PFSK-1 (cell line): ENCODE data around the gene TMPRSS11E.

Experiments
- FOXP2 ChIP-seq: optimal IDR thresholded peaks from 2 replicates; pipeline ENCODE3; 2011; ENCODE audit warnings: borderline replicate concordance, control low read depth, inconsistent platforms; ENCODE audit not compliant: insufficient read depth; ENCODE audit errors: extremely low read length, extremely low read depth
- POLR2AphosphoS5 ChIP-seq: IDR thresholded peaks from 2 replicates; pipeline ENCODE4 v1.6.1; 2012; ENCODE audit warnings: low read depth, mild to moderate bottlenecking, control low read depth, low read length, moderate library complexity
- REST ChIP-seq, 2 experiments: IDR thresholded peaks; 2 replicates each; pipeline versions ENCODE4 v1.6.1 to v1.8.0; 2011 to 2012; ENCODE audit warnings: low read depth in 2 of 2, low read length in 2 of 2, control low read depth in 1 of 2, inconsistent platforms in 1 of 2, mild to moderate bottlenecking in 1 of 2, moderate library complexity in 1 of 2; ENCODE audit not compliant: insufficient read depth in 1 of 2
- SIN3A ChIP-seq: IDR thresholded peaks from 2 replicates; pipeline ENCODE4 v1.6.1; 2012; ENCODE audit warnings: mild to moderate bottlenecking, low read length, moderate library complexity, borderline replicate concordance; ENCODE audit not compliant: insufficient read depth
- TAF1 ChIP-seq: IDR thresholded peaks from 2 replicates; pipeline ENCODE4 v1.6.1; 2012; ENCODE audit warnings: low read length, control low read depth, borderline replicate concordance; ENCODE audit not compliant: insufficient read depth

Gene TMPRSS11E

GRCh38 chr4:68462691-68463090 lies 15.4 kb downstream of the TMPRSS11E start:
- TF ChIP-seq SIN3A: no peak
- no peak for TF ChIP-seq REST (IDR thresholded peaks at IDR 0.05; ENCODE audit: insufficient read depth in 1 of 2, low read depth in 2 of 2, low read length in 2 of 2)
- no peak for TF ChIP-seq TAF1
- no peak for TF ChIP-seq POLR2AphosphoS5
- TF ChIP-seq FOXP2: no peak

DNA sequence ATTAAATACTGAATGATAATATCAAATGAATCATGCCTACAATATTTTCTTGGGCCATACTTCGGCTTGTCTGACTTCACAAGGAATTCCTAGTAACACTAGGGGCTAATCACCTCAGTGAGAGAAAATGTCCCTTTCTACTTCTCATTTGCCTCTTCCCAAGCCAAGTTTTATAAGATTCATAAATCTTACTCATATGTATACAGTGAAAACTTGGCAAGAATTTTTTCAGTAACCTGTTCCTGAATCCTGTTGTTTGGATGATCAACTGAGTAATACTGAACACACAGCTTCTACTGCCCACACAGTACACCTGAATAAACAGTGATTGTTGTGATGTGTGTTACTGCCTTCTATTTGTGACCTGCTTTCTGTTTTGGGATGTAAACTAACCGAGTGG lies 16.5 kb downstream of the TMPRSS11E start:
- no peak for TF ChIP-seq REST (IDR thresholded peaks at IDR 0.05; ENCODE audit: insufficient read depth in 1 of 2, low read depth in 2 of 2, low read length in 2 of 2)
- TF ChIP-seq TAF1: no peak
- TF ChIP-seq SIN3A: no peak
- TF ChIP-seq FOXP2: no peak
- TF ChIP-seq POLR2AphosphoS5: no peak

GRCh38 chr4:68465058-68465457 lies 17.8 kb downstream of the TMPRSS11E start:
- TF ChIP-seq TAF1: no peak
- TF ChIP-seq POLR2AphosphoS5: no peak
- TF ChIP-seq REST (IDR thresholded peaks at IDR 0.05; ENCODE audit: insufficient read depth in 1 of 2, low read depth in 2 of 2, low read length in 2 of 2): no peak
- no peak for TF ChIP-seq FOXP2
- TF ChIP-seq SIN3A: no peak

DNA sequence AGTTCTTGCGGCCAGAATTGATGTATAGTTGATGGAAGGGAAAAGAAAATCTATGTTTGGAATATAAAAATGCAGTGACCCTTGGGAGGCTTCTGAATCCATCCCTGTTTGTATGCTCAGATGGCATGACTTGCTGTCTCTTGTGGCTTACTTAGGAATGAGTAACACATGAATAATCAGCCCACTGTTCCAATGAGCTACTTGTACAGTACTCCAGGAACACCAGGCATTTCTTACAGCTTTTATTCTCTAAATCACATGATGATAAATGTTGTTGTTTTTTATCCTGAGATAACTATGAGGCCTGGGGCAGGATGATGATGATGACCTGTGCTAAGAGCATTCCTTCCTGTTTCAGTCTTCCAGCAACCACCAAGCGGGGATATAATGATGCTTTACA lies 18.9 kb downstream of the TMPRSS11E start:
- TF ChIP-seq FOXP2 (no peak), POLR2AphosphoS5 (no peak), REST (IDR thresholded peaks at IDR 0.05; ENCODE audit: insufficient read depth in 1 of 2, low read depth in 2 of 2, low read length in 2 of 2) (no peak), TAF1 (no peak), SIN3A (no peak)

GRCh38 chr4:68466751-68467150 lies 19.5 kb downstream of the TMPRSS11E start:
- no peak for TF ChIP-seq POLR2AphosphoS5
- TF ChIP-seq REST (IDR thresholded peaks at IDR 0.05; ENCODE audit: insufficient read depth in 1 of 2, low read depth in 2 of 2, low read length in 2 of 2): no peak
- no peak for TF ChIP-seq FOXP2
- no peak for TF ChIP-seq SIN3A
- no peak for TF ChIP-seq TAF1
